Stimulated activated naive CD4-positive, alpha-beta T cell treated with Interleukin-2 at 50 U/mL for 16 hours (primary cell): ENCODE data around the gene GSTO1.

ENCODE experiments used
- DNase-seq: peaks from one replicate; lab custom pipeline; 2025; lab: John Stamatoyannopoulos, UW

GSTO1 gene

GRCh38 chr10:104251443-104251842, 3.2 kb upstream of the GSTO1 start:
- DNase-seq: no peak

GRCh38 chr10:104252368-104252767, 2.3 kb upstream of the GSTO1 start:
- DNase-seq: no peak

GRCh38 chr10:104253106-104253505, 1.6 kb upstream of the GSTO1 start:
- DNase-seq: peak; percentile 0

- no peak for DNase-seq
Measured at GRCh38 chr10:104253606-104254410, 884 bp upstream of the GSTO1 start.

GRCh38 chr10:104255311-104255981, 754 bp downstream of the GSTO1 start:
- DNase-seq: no peak

- no peak for DNase-seq
Measured at GRCh38 chr10:104256335-104256961, 1.8 kb downstream of the GSTO1 start.

- DNase-seq: no peak
Measured at GRCh38 chr10:104257235-104257634, 2.5 kb downstream of the GSTO1 start.

- DNase-seq: no peak
Measured at GRCh38 chr10:104258209-104258608, 3.5 kb downstream of the GSTO1 start.

- DNase-seq: no peak
Measured at GRCh38 chr10:104259456-104259855, 4.8 kb downstream of the GSTO1 start.

- no peak for DNase-seq
Measured at GRCh38 chr10:104259999-104260774, 5.5 kb downstream of the GSTO1 start.

- no peak for DNase-seq
Measured at GRCh38 chr10:104260775-104261115, 6.1 kb downstream of the GSTO1 start.

- no peak for DNase-seq
Measured at GRCh38 chr10:104262055-104262454, 7.4 kb downstream of the GSTO1 start.

- no peak for DNase-seq
Measured at GRCh38 chr10:104264783-104265182, 10.1 kb downstream of the GSTO1 start.

GRCh38 chr10:104267721-104268404, 13.2 kb downstream of the GSTO1 start:
- peak; percentile 57 for DNase-seq

GRCh38 chr10:104268405-104268712, 13.7 kb downstream of the GSTO1 start:
- no peak for DNase-seq

- DNase-seq: peak; percentile 99
Measured at GRCh38 chr10:104268713-104269645, 14.3 kb downstream of the GSTO1 start, which contains the start of gene GSTO2. TSS of gene GSTO2 (plus strand) at chr10:104269184. CDS start at chr10:104274916, 5,732 bp downstream.

- DNase-seq: no peak
Measured at GRCh38 chr10:104273286-104273685, 18.6 kb downstream of the GSTO1 start.

GRCh38 chr10:104273899-104274575, 19.3 kb downstream of the GSTO1 start:
- DNase-seq: no peak

- DNase-seq: peak; percentile 15
Measured at GRCh38 chr10:104274762-104275721, 20.4 kb downstream of the GSTO1 start.
